CD8-positive, alpha-beta memory T cell (primary cell): Measurements from ENCODE around the gene STK10. TPM values are rescaled to one million over a fixed set of nuclear protein-coding genes. Genes with fewer than 3 reads are reported as not detected.

Source experiments
- CTCF ChIA-PET: fragments of 350-600 bp; sonication (Branson Sonifier 250); formaldehyde crosslinking; loops from one replicate; lab custom pipeline; 2021; ENCODE audit warnings: antibody characterized with exemption; lab: Charles Lee
- POLR2A ChIA-PET: fragments of 350-600 bp; sonication (Branson Sonifier 250); formaldehyde crosslinking; loops from one replicate; lab custom pipeline; 2021; ENCODE audit warnings: antibody characterized with exemption; lab: Charles Lee
- DNase-seq, 5 donors: peaks; one replicate each; pipeline versions ENCODE4 v3.0.0 to v3.0.0-alpha.2; 2020 to 2022; ENCODE audit warnings: mixed read lengths in 1 of 5
- H3K27ac ChIP-seq: one replicate; pipeline ENCODE4 v1.7.0; 2013; ENCODE audit warnings: low read depth, mild to moderate bottlenecking, low read length, moderate library complexity
- H3K27me3 ChIP-seq: 2 replicates; pipeline ENCODE4 v1.7.0; 2013; ENCODE audit warnings: low read length, mild to moderate bottlenecking; ENCODE audit not compliant: insufficient read depth, poor library complexity, severe bottlenecking
- H3K36me3 ChIP-seq: 2 replicates; pipeline ENCODE4 v1.7.0; 2013; ENCODE audit warnings: mild to moderate bottlenecking, low read length, moderate library complexity; ENCODE audit not compliant: insufficient read depth
- H3K4me1 ChIP-seq: 2 replicates; pipeline ENCODE4 v1.7.0; 2013; ENCODE audit warnings: mild to moderate bottlenecking, low read length, moderate library complexity; ENCODE audit not compliant: insufficient read depth
- H3K4me3 ChIP-seq: 2 replicates; pipeline ENCODE4 v1.7.0; 2013; ENCODE audit warnings: mild to moderate bottlenecking, low read length
- H3K9me3 ChIP-seq: 2 replicates; pipeline ENCODE4 v1.7.0; 2013; ENCODE audit warnings: mild to moderate bottlenecking, low read length
- H3K27ac Mint-ChIP-seq, 8 donors: one replicate each; pipeline ENCODE4 v1.8.0; 2020 to 2021; ENCODE audit warnings: mixed read lengths in 8 of 8, mild to moderate bottlenecking in 6 of 8, inconsistent platforms in 3 of 8, moderate library complexity in 3 of 8
- H3K27me3 Mint-ChIP-seq, 2 donors: one replicate each; pipeline ENCODE4 v1.8.0; 2020 to 2021; ENCODE audit warnings: mixed read lengths in 2 of 2, mild to moderate bottlenecking in 1 of 2, moderate library complexity in 1 of 2
- H3K36me3 Mint-ChIP-seq, 3 donors: one replicate each; pipeline ENCODE4 v1.8.0; 2020 to 2021; ENCODE audit warnings: mixed read lengths in 3 of 3, inconsistent platforms in 1 of 3, mild to moderate bottlenecking in 1 of 3
- H3K4me1 Mint-ChIP-seq, 3 donors: one replicate each; pipeline ENCODE4 v1.8.0; 2020 to 2021; ENCODE audit warnings: mixed read lengths in 3 of 3, inconsistent platforms in 1 of 3, mild to moderate bottlenecking in 1 of 3
- H3K4me3 Mint-ChIP-seq, 7 donors: one replicate each; pipeline ENCODE4 v1.8.0; 2020 to 2021; ENCODE audit warnings: mixed read lengths in 7 of 7, mild to moderate bottlenecking in 6 of 7, moderate library complexity in 4 of 7, inconsistent platforms in 2 of 7
- H3K9me3 Mint-ChIP-seq, 5 donors: one replicate each; pipeline ENCODE4 v1.8.0; 2020 to 2022; ENCODE audit warnings: mixed read lengths in 5 of 5, mild to moderate bottlenecking in 3 of 5, moderate library complexity in 2 of 5, inconsistent platforms in 1 of 5
- polyA plus RNA-seq: library from polyadenylated mRNA; unstranded; fragments of 300-500 nt; fragmentation: Illumina TruSeq; gene quantifications from one replicate; pipeline ENCODE4 v1.2.3, GENCODE V29; 2021
- total RNA-seq, 2 experiments: library from RNA; stranded (reverse); gene quantifications; one replicate each; pipeline ENCODE4 v1.2.3, GENCODE V29; 2021

Gene STK10
- total and polyA plus RNA-seq, 3 experiments from 2014 or later, result 113 to 170 (median 118) TPM

GRCh38 chr5:172178991-172179989 lies 8.7 kb downstream of the STK10 start:
- Histone ChIP-seq H3K4me1 (peaks cover 94% of the 10 kb centered on the region), H3K36me3 (no peaks in the 10 kb centered on the region), H3K9me3 (no peaks in the 10 kb centered on the region), H3K4me3 (peak overlapping the region; percentile 86), H3K27ac (peak overlapping the region; percentile 94), H3K27me3 (no peaks in the 10 kb centered on the region)
- H3K9me3 Mint-ChIP-seq, result no peaks in the 10 kb centered on the region
- peak; percentile 47 to 73 (median 71) for DNase-seq
- H3K27me3 Mint-ChIP-seq, result no peaks in the 10 kb centered on the region
- H3K4me3 Mint-ChIP-seq, result peak overlapping the region; percentile 86 to 96 (median 93)
- H3K36me3 Mint-ChIP-seq, result peaks cover 13 to 56% (median 17%) of the 10 kb centered on the region in 3 donors
- peak overlapping the region; percentile 97 to 100 (median 98) for H3K27ac Mint-ChIP-seq
- ChIA-PET CTCF (interaction anchor here (0.6 to 14.7 kb wide), 7 partner anchors 7 to 114 kb away, joined by 3 to 340 read pairs (median 4); partner anchors contain the start of gene STK10), POLR2A (interaction anchor here (0.5 to 2.5 kb wide), 8 partner anchors 8 to 173 kb away, joined by 3 to 26 read pairs (median 4); partner anchors contain the start of genes FBXW11, STK10 and UBTD2)
- H3K4me1 Mint-ChIP-seq, result peaks cover 82 to 95% (median 95%) of the 10 kb centered on the region in 3 donors

GRCh38 chr5:172178301-172178987 lies 9.6 kb downstream of the STK10 start:
- POLR2A ChIA-PET, result interaction anchor here (0.5 to 2.5 kb wide), 7 partner anchors 9 to 172 kb away, joined by 3 to 26 read pairs (median 4); partner anchors contain the start of genes FBXW11, STK10 and UBTD2

GRCh38 chr5:172177176-172177575 lies 10.8 kb downstream of the STK10 start:
- ChIA-PET CTCF (interaction anchor here (6.0 to 14.7 kb wide), 2 partner anchors 9 to 67 kb away, joined by 30 to 340 read pairs; partner anchors contain the start of gene STK10), POLR2A (no interaction called here)
- peaks cover 12 to 53% (median 14%) of the 10 kb centered on the region in 3 donors for H3K36me3 Mint-ChIP-seq
- H3K4me1 ChIP-seq, result peaks cover 93% of the 10 kb centered on the region
- no peak overlapping the region for H3K27ac ChIP-seq
- DNase-seq, result no peak
- peak overlapping the region; percentile 97 to 100 (median 98) for H3K27ac Mint-ChIP-seq
- H3K4me3 ChIP-seq, result peak overlapping the region; percentile 14
- H3K9me3 Mint-ChIP-seq, result no peaks in the 10 kb centered on the region
- H3K9me3 ChIP-seq, result no peaks in the 10 kb centered on the region
- peaks cover 83 to 97% (median 95%) of the 10 kb centered on the region in 3 donors for H3K4me1 Mint-ChIP-seq
- H3K4me3 Mint-ChIP-seq, result peak overlapping the region; percentile 86 to 96 (median 93)
- peaks cover 0 to 4% of the 10 kb centered on the region in 2 donors for H3K27me3 Mint-ChIP-seq
- H3K27me3 ChIP-seq, result no peaks in the 10 kb centered on the region
- H3K36me3 ChIP-seq, result no peaks in the 10 kb centered on the region

More at GRCh38 chr5:172178301-172178987, 9.6 kb downstream of the STK10 start:
- no peaks in the 10 kb centered on the region for H3K9me3 ChIP-seq
- peaks cover 80 to 95% (median 95%) of the 10 kb centered on the region in 3 donors for H3K4me1 Mint-ChIP-seq
- H3K4me3 ChIP-seq, result peak overlapping the region; percentile 86
- DNase-seq, result peak in 2 of 5 donors; percentile 39 to 65
- H3K36me3 ChIP-seq, result no peaks in the 10 kb centered on the region
- peak overlapping the region; percentile 86 to 96 (median 93) for H3K4me3 Mint-ChIP-seq
- H3K4me1 ChIP-seq, result peaks cover 94% of the 10 kb centered on the region
- H3K9me3 Mint-ChIP-seq, result no peaks in the 10 kb centered on the region
- peak overlapping the region; percentile 97 to 100 (median 98) for H3K27ac Mint-ChIP-seq
- peaks cover 0 to 4% of the 10 kb centered on the region in 2 donors for H3K27me3 Mint-ChIP-seq
- H3K27ac ChIP-seq, result peak overlapping the region; percentile 94
- H3K27me3 ChIP-seq, result no peaks in the 10 kb centered on the region
- CTCF ChIA-PET, result interaction anchor here (0.6 to 14.7 kb wide), 7 partner anchors 8 to 172 kb away, joined by 3 to 340 read pairs (median 4); partner anchors contain the start of genes FBXW11 and STK10
- H3K36me3 Mint-ChIP-seq, result peaks cover 17 to 55% (median 17%) of the 10 kb centered on the region in 3 donors

GRCh38 chr5:172175263-172175719 lies 12.7 kb downstream of the STK10 start:
- Histone ChIP-seq H3K9me3 (no peaks in the 10 kb centered on the region), H3K4me3 (peak overlapping the region; percentile 79), H3K27me3 (no peaks in the 10 kb centered on the region), H3K27ac (peak overlapping the region; percentile 71), H3K36me3 (no peaks in the 10 kb centered on the region), H3K4me1 (peaks cover 88% of the 10 kb centered on the region)
- Mint-ChIP-seq H3K27ac (peak overlapping the region; percentile 97 to 100 (median 98)), H3K9me3 (no peaks in the 10 kb centered on the region), H3K4me1 (peaks cover 91 to 99% (median 99%) of the 10 kb centered on the region in 3 donors), H3K36me3 (peaks cover 7 to 56% (median 11%) of the 10 kb centered on the region in 3 donors), H3K27me3 (peaks cover 0 to 4% of the 10 kb centered on the region in 2 donors), H3K4me3 (peak overlapping the region; percentile 86 to 96 (median 93))
- ChIA-PET CTCF (interaction anchor here (0.8 to 14.7 kb wide), 13 partner anchors 11 to 168 kb away, joined by 3 to 340 read pairs (median 10); partner anchors contain the start of genes FBXW11 and STK10), POLR2A (interaction anchor here (0.6 to 8.4 kb wide), 13 partner anchors 10 to 169 kb away, joined by 3 to 246 read pairs (median 6); partner anchors contain the start of genes FBXW11 and STK10)
- peak; percentile 85 to 96 (median 87) for DNase-seq

- ChIA-PET CTCF (interaction anchor here (0.7 to 14.7 kb wide), 15 partner anchors 10 to 523 kb away, joined by 3 to 340 read pairs (median 7); partner anchors contain the start of gene STK10), POLR2A (interaction anchor here (1.1 to 8.4 kb wide), 7 partner anchors 10 to 167 kb away, joined by 7 to 246 read pairs (median 12); partner anchors contain the start of genes FBXW11 and STK10)
- peak overlapping the region; percentile 86 to 96 (median 93) for H3K4me3 Mint-ChIP-seq
- H3K9me3 Mint-ChIP-seq, result no peaks in the 10 kb centered on the region
- DNase-seq, result peak; percentile 59 to 79 (median 70)
- H3K4me3 ChIP-seq, result peak overlapping the region; percentile 79
- peaks cover 3 to 66% (median 13%) of the 10 kb centered on the region in 3 donors for H3K36me3 Mint-ChIP-seq
- H3K27me3 Mint-ChIP-seq, result peaks cover 0 to 4% of the 10 kb centered on the region in 2 donors
- H3K27me3 ChIP-seq, result no peaks in the 10 kb centered on the region
- H3K4me1 Mint-ChIP-seq, result peaks cover 94 to 99% (median 99%) of the 10 kb centered on the region in 3 donors
- H3K9me3 ChIP-seq, result no peaks in the 10 kb centered on the region
- H3K27ac ChIP-seq, result peak overlapping the region; percentile 71
- peaks cover 11% of the 10 kb centered on the region for H3K36me3 ChIP-seq
- peaks cover 88% of the 10 kb centered on the region for H3K4me1 ChIP-seq
- peak overlapping the region; percentile 97 to 100 (median 98) for H3K27ac Mint-ChIP-seq
Observed at GRCh38 chr5:172173564-172174153, 14.4 kb downstream of the STK10 start.

GRCh38 chr5:172172912-172173563 lies 15.0 kb downstream of the STK10 start:
- peaks cover 0 to 69% (median 13%) of the 10 kb centered on the region in 3 donors for H3K36me3 Mint-ChIP-seq
- no peaks in the 10 kb centered on the region for H3K9me3 Mint-ChIP-seq
- peaks cover 88% of the 10 kb centered on the region for H3K4me1 ChIP-seq
- ChIA-PET CTCF (interaction anchor here (0.7 to 14.7 kb wide), 15 partner anchors 10 to 524 kb away, joined by 3 to 340 read pairs (median 7); partner anchors contain the start of gene STK10), POLR2A (interaction anchor here (1.1 to 8.4 kb wide), 7 partner anchors 10 to 166 kb away, joined by 7 to 246 read pairs (median 12); partner anchors contain the start of genes FBXW11 and STK10)
- peak overlapping the region; percentile 71 for H3K27ac ChIP-seq
- peaks cover 11% of the 10 kb centered on the region for H3K36me3 ChIP-seq
- DNase-seq, result peak in 1 of 5 donors; percentile 44
- peak overlapping the region; percentile 79 for H3K4me3 ChIP-seq
- H3K27ac Mint-ChIP-seq, result peak overlapping the region; percentile 97 to 100 (median 98)
- no peaks in the 10 kb centered on the region for H3K9me3 ChIP-seq
- H3K27me3 ChIP-seq, result no peaks in the 10 kb centered on the region
- H3K4me1 Mint-ChIP-seq, result peaks cover 94 to 99% (median 99%) of the 10 kb centered on the region in 3 donors
- H3K4me3 Mint-ChIP-seq, result peak overlapping the region; percentile 86 to 96 (median 93)
- H3K27me3 Mint-ChIP-seq, result peaks cover 0 to 4% of the 10 kb centered on the region in 2 donors
